Epithelial cell of alveolus of lung (primary cell): ENCODE data around the gene NR2F1. TPM values are rescaled to one million over a fixed set of nuclear protein-coding genes. Genes with fewer than 3 reads are reported as not detected.

Source experiments
- total RNA-seq: library from RNA; depleted of rRNA; stranded (reverse); fragments of >200 nt; gene quantifications from 2 replicates; pipeline ENCODE4 v1.2.1, GENCODE V29; 2015

Gene NR2F1
- total RNA-seq = 85.3 and 452 TPM in 2 replicates

DNA sequence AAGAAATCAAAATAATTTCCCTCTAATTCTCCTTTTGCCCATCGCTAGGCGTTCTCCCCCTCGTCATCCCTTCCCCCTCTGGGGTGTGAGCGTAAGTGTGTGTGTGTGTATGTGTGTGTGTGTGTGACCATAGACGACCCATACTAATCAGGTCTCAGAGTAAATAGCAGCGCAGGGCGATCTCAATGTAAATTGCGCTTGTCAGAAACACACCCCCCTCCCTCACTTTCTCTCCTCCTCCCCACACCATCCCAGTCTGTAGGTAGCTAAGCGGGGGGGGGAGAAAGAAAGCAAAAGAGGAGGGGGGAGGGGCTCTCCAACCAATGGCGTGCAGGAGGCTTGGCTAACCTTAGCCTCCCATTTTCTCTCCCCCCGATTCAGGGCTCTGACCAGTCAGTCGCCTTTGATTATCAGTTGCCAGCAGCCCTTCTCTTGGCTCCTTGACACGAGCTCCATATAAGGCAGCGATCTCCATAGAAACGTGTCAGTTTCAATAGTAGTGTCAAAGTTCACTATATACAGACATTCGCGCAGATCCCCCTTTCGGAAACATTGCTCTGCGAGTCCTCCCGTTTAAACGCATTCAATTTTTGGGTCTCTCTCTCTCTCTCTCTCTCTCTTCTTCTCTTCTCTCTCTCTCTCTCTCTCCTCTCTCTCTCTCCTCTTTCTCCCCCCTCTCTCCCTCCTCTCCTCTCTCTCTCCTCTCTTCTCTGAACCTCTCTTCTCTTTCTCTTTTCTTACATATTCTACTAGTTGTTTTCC lies at the start of gene NR2F1:
Gene NR2F1, plus strand, starts transcription at position 546 of the 762 bp plus-strand sequence. CDS start 1,802 bp downstream, outside the sequence.

DNA sequence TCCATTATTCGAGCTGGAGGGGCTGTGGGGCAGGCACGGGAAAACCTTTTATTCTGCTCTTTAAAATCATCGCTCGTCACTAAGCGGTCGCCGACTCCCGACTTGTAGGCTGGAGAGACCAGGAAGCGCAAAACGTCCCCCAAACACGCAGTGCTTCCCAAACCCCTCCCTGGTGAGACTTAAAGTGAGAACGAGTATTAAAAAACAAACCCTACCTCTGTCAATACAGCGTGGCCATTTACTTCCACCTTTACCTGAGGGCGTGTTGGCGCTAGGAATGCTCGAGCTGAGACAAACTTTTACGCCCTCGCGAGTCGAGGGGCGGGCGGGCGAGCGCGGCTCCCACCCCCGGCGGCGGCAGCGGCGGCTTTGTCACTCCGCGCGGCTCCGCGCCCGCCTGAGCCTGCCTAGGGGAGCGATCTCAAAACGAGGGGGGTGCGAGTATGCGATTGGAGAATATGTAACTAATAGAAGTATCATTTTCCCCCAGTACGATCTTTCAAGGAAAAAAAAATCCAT lies 2.0 kb upstream of the NR2F1 start, which contains the start of gene NR2F1-AS1:
Gene NR2F1-AS1, minus strand, starts transcription at position 293 of the 519 bp plus-strand sequence.

Other genes starting within 250 kb of the NR2F1 start
- 25.6 and 33.9 TPM in 2 replicates for gene NR2F1-AS1, start 2.0 kb upstream of the NR2F1 start, total RNA-seq
- 0.13 and 0.64 TPM in 2 replicates for gene POU5F2, start 158.4 kb downstream of the NR2F1 start, total RNA-seq